MM.1S (cell line): ENCODE results near the gene TTC39C.

Experiments
- CTCF ChIP-seq: fragments of 300-600 bp; sonication (generic); IDR thresholded peaks from 2 replicates; pipeline ENCODE4 v1.5.1; 2016; ENCODE audit warnings: antibody characterized with exemption, low read length, mixed read lengths
- EZH2 ChIP-seq: fragments of 300-600 bp; sonication (generic); optimal IDR thresholded peaks from 2 replicates; pipeline ENCODE3; 2017; ENCODE audit warnings: low read depth, mild to moderate bottlenecking, antibody characterized with exemption, low read length, mixed read lengths

- TF ChIP-seq CTCF (peak; percentile 83), EZH2 (no peak)
Observed at GRCh38 chr18:24176727-24177416, 162.3 kb downstream of the TTC39C start.
